Fibroblast of skin of back (primary cell): ENCODE measurements around the gene FLRT1.

ENCODE experiments used
- DNase-seq: peaks from one replicate; pipeline ENCODE4 v3.0.0-alpha.2; 2013

FLRT1 gene

GRCh38 chr11:64069401-64070313, 33.9 kb downstream of the FLRT1 start:
- DNase-seq, result no peak

DNA sequence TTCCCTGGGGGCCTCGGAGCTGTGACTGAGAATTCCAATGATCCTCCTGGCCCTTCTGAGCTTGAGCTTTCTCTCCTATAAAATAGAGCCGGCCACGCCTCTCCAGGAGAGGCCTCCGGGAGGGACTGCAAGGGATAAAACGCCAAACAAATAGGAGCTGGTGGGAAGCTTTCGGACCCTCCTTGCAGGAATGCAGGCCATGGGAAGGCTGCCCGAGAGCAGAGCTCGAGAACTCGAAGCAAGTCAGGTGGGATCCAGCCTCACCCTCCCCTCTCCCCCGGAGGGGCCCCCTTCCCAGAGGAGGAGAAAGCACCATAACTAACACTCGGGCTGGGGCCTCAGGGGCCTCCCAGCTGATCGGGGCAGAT, 34.6 kb downstream of the FLRT1 start:
- no peak for DNase-seq

GRCh38 chr11:64071849-64072248, 36.1 kb downstream of the FLRT1 start:
- DNase-seq, result no peak

GRCh38 chr11:64072403-64072802, 36.7 kb downstream of the FLRT1 start:
- no peak for DNase-seq

GRCh38 chr11:64072871-64073270, 37.1 kb downstream of the FLRT1 start:
- DNase-seq, result no peak

DNA sequence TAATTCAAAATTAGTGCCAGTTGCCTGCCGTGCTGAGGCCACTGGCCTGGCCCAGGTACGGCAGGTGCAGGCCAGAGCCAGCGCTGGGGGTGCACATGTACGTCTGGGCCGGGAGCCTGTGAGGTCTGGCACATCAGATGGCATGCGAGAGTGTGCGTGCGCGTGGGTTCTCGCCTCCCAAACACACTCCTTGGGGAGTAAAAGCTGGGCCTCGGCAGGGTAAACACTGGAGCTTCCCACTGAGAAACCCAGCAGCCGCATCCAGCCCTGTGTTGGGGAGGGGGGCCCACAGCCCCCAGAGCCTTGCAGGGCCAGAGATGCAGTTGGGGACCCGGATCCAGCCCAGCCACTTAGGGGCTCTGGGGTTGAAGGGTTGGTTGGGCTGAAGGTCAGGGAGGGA, 37.8 kb downstream of the FLRT1 start:
- no peak for DNase-seq

- no peak for DNase-seq
These were observed 38.5 kb downstream of the FLRT1 start for GRCh38 chr11:64074239-64074638.

DNA sequence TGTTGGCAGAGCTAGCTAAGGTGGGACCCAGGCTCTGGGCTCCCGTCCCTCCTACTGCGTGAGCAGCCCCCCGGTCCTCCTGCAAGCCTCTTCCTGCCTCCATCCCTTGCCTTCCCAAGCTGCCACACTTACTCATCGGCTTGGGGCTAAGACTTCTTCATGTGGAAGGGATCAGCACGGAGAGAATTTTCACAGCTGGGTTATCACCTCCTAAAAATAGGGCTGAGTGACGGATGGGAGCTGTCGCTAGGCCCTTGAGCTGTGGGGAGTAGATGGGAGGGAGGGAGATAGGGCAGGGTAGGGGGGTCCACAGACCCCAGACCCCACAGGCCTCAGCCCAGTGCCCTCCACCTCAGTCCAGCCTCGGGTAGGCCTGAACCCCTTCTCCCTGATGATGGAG, 41.0 kb downstream of the FLRT1 start:
- DNase-seq, result no peak

DNA sequence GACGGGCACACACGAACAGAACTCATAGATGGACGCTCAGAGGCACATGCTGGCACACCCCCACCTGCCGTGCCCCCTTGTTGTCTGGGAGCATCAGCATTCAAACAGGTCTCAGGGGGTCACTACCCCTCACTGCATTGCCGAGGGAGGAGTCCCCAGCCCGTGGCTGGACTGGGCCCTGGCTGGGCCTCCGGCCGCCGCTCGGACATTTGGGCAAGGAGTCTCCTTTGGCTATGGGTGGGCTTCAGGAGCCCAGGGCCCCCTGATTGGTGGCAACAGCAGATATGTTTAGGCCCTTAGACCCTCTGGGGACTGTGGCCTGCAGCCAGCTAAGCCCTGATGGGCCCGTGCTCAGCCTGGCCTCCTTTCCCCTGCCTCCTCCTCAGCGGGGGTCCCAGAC, 41.9 kb downstream of the FLRT1 start:
- no peak for DNase-seq

- DNase-seq, result no peak
These were observed 42.6 kb downstream of the FLRT1 start for GRCh38 chr11:64078284-64078683.

GRCh38 chr11:64078905-64079304, 43.2 kb downstream of the FLRT1 start:
- no peak for DNase-seq

- no peak for DNase-seq
These were observed 44.7 kb downstream of the FLRT1 start for GRCh38 chr11:64080390-64080789.

DNA sequence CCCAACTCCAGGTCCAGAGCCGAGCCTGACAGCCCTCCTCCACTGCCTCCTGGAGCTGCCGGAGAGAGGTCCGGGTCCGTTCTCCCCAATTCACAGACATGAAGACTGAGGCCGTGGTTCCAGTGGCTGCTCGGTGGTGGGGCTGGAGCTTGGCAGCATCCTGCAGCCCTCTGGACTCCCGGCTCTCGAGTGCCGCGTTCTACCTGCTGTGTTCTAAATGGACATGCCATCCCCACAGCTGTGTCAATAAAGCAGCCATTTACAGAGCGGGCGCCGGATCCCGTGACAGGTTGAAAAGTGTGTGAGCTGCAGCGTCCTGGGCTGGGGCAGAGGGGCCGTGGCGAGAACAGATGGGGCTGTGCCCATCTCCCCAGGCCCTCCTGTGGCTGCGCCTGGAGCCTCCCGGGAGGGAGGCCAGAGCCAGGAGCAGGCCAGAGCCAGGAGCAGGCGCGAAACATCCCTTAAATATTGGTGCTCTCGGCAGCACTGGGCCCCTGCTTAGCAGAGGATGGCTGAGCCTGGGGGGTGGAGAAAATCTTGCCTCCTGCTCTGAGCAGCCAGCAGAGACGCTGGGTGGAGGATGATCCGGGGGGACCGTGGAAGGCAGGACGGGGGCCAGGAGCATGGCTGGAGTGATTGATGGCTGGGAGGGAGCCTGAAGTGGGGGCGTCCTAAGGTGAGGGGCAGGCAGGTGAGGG, 46.2 kb downstream of the FLRT1 start:
- no peak for DNase-seq

- DNase-seq, result no peak
These were observed 47.8 kb downstream of the FLRT1 start for GRCh38 chr11:64083398-64084080.

DNA sequence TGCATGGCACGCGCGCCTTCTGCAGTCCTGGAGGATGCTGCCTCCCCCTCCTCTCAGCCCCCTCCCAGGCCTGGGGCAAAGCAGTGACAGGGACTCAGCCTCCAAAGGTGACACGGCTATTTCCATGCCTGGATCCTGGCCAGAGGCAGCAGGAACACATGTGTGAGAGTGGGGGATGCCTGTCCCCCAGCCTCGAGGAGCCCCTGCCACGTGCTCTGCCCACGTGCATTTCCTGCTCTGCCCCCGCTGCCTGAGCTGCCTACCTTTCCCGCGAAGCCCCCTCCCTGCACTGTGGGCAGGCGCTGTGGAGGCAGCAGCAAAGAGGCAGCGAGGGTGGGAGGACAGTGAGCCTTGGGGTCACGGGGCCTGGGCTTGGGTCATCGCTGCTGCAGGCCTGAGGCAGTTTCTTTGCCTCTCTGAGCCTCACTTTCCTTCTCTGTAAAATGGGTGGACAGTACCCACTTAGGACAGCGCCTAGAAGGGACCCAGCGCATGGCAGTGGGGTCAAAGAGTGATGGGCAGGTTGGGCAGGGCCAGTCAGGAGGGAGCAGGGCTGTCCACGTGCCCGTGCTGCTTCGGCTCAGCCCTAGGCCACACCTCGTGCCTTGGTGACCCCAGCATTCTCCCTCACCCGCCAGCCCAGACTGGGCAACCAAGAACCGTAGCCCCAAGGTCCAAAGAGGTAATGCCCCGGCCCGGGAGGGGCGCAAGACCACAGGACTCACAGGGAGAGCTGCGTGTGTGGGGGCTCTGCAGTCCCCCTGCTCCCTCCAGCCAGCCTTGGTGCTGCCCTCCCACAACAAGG, 48.6 kb downstream of the FLRT1 start:
- DNase-seq, result no peak

DNA sequence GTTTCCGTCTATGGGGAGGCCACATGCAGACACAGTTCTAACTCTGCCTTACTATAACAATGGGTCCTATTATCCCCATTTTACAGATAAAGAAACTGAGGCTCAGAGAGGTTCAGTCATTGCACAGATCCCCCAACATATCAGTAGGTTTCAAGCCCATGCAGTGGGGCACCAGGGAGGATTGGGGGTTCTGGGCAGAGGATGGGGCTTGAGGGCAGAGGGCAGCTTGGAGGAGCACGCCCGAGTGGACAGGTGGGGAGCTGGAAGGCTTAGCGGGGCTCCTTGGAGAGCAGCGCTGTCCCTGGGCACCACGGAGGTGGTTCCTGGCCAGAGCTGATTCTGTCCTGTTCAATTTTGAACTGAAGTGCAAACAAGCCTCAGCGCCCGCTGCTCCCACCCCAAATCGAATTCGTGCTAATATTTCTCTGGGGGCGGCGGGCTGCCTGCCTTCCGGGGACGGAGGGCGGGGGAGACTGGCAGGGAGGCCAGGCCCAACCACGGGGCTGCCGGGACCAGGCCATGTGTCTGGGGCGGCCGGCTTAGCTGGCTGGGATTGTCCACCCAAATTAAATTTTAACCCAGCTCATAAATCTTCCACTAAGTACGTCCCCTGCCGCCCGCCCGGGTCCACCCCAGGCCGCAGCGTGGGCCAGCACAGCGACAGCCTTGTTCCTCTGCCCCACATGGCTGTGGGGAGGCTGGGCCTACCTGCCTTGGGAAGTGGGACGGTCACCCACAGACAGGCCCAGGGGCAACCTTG, 49.4 kb downstream of the FLRT1 start:
- no peak for DNase-seq
